HFF-Myc (cell line): ENCODE results near the gene LRMDA.

ENCODE experiments used
- DNase-seq: peaks from one replicate; pipeline ENCODE4 v3.0.0-alpha.2; 2011; ENCODE audit warnings: low read depth; ENCODE audit errors: extremely low read depth
- H3K4me3 ChIP-seq: replicated peaks from 2 replicates; pipeline ENCODE4 v1.5.1; 2011; ENCODE audit warnings: low read depth, mild to moderate bottlenecking, control low read depth, low read length
- TF ChIP-seq, protein P1 (sequence below): IDR thresholded peaks from 2 replicates; pipeline ENCODE4 v1.5.1; 2012; ENCODE audit warnings: mild to moderate bottlenecking, low read depth, low read length, control low read depth; ENCODE audit errors: missing control alignments

LRMDA gene

DNA sequence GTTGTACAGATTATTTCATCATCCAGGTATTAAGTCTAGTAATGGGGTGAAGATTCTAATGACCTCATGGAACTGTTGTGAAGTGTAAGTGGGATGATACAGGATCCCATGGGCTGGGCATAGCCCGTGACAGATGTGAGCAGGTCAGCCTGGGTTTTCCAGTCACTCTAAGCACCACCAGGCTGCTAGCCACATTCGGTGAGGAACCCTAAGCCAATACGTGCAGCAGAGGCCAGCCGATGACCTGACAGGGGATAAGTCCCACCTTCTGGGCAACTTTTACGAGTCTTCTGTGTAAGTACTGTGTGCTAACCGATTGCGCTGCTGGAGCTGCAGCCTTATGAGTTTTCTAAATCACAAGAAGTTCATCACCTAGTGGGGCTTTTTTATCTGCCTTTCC, 37.2 kb upstream of the LRMDA start:
- TF ChIP-seq, protein P1, sequence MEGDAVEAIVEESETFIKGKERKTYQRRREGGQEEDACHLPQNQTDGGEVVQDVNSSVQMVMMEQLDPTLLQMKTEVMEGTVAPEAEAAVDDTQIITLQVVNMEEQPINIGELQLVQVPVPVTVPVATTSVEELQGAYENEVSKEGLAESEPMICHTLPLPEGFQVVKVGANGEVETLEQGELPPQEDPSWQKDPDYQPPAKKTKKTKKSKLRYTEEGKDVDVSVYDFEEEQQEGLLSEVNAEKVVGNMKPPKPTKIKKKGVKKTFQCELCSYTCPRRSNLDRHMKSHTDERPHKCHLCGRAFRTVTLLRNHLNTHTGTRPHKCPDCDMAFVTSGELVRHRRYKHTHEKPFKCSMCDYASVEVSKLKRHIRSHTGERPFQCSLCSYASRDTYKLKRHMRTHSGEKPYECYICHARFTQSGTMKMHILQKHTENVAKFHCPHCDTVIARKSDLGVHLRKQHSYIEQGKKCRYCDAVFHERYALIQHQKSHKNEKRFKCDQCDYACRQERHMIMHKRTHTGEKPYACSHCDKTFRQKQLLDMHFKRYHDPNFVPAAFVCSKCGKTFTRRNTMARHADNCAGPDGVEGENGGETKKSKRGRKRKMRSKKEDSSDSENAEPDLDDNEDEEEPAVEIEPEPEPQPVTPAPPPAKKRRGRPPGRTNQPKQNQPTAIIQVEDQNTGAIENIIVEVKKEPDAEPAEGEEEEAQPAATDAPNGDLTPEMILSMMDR, result no peak
- H3K4me3 ChIP-seq, result no peak overlapping the region
- no peak for DNase-seq

DNA sequence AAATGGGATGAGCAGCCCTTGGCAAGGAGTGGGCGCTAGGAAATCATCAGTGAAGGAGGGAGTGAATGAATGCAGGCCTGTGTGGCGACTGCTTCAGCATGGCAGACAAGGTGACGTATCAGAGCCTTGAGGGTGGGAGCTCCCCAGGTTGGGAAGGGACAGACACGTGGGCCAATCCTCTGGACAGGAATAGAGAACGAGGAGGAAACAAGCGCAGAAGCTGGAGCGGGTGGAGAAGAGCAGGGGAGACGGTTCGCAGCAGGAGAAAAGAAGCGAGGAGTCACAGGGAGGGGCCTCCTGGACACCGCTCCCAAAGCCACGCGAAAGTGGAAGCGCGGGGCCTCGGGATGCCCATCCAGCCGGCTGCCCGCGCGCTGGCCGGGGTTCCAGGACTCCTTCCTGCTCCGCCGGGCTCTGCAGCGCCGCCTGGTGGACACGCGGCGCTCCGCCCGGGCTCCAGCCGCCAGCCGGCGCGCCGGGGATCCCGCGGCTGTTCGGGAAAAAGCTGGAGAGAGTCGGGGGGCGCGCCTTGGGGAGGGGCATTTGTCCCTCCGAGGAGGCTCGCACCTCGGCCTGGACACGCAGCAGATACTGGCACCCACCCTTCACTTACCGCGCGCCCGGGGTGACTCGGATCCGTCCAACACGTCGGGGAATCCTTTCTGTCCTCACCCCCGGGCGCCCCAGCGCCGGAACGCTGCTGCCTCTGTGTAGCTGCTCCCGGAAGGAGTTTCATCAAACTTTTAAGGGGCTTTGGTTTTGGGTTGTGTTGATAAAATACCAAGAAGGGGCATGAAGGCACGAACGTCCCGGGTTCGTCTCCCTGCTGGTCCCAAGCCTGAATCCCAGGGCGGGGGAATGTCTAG, 36.1 kb upstream of the LRMDA start:
- no peak for DNase-seq
- H3K4me3 ChIP-seq, result no peak overlapping the region
- TF ChIP-seq, protein P1, result peak; percentile 56

DNA sequence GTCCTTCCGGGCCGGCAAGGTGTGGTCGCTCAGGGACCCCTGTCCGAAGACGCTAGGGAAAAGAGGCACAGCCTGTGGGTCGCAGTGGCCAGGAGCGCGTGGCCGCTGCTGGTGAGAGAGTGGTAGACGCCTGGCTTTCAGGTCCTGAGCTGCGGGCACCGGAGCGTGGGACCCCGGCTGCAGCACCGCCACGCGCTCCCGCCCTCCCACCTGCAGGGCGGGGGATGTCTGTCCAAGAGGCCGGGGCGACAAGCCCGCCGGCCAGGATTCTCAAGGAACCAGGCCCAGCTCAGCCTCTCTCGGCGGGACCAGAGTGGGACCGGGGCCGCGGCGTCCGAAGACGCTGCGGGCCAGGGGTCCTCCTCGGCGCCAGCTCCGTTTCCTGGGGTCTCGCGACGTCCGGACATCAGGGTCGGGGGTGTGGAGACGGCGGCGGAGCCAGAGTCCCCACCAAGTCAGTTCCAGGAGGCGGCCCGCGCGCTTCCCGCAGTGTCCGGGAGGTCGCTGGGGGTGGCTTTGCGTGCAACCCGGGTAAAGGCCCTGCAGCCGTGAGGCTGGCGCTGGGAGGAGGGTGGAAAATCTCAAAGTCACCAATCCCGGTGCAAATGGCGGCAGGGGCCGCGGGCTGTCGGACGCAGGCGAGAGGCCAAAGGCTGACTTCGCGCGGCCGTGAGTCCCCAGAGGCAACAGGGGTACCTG, 35.3 kb upstream of the LRMDA start:
- DNase-seq, result no peak
- TF ChIP-seq, protein P1, result no peak
- no peak overlapping the region for H3K4me3 ChIP-seq

DNA sequence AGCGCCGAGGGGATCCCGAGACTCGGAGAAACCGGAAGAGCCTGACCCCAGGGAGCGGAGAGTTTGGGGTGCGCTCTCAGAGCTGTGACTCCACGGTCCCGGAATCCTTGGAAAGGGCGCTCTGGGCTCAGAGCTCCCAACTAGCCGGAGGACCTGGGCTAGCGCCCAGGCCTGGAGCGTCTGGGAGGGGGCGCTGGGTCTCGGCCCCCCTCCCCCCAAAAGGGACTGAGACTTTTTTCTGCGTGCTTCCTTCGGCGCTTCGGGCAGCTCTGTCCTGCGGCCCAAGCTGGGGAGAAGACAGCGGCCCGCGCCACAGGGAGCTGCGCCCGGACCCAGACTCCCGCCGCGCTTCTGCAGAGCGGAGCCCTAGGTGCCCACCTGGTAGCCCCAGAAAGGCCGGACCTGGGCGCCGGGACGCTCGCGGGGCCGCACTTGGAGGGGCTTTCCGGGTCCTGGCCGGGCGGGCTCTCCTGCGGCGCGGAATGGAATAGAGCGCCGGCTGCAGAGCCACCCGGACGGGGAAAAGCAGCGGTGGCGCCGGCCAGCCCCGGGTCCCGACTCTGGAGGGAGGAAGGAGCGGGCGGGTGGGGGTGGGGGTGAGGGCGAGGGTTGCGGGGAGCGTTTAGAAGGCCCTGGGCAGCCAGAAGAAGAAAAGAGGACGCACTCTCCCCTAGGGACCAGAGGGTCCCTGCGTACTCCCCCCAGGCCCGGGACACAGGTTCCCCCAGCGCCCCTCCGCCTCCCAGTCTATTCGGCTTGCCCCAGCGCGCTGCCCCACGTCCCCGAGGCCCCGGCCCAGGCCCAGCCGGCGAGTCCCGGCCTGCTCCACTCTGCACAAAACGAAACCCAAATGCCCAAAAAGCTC, 34.6 kb upstream of the LRMDA start:
- DNase-seq, result no peak
- TF ChIP-seq, protein P1, result no peak
- H3K4me3 ChIP-seq, result 0 out of 2 replicates have a peak overlapping the region, but pooled peaks have one; percentile 4

DNA sequence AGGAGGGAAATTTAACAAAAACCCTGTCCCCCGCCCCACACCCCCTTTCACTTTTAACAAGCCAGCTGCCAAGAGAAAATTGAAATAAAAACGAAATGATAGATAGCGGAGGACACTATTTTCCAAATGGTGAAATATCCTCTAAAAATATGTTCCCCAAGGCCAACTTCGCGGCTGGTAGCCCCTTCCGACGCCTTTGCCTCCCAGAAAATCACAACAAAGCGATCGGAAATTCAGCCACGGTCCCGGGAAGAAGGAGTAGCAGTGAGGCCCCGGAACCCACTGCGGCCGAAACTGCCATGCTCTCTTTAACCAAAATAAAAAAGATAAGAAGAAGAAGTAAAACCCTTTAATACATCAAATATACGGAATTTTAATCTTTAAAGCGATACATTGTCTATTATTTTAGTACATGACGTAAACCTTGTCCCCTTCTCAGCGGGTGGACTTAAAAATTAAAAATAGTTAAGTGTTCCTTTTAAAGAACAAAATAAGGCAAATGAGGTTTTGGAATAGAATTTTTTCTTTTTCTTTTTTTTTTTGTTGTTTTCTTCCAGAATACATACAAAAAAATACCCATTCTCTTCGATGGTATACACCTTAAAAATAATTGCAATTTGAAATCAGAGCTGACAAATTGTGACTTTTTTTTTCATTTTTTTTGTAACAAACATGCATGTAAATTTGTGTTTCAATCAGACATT, 33.8 kb upstream of the LRMDA start:
- no peak for DNase-seq
- TF ChIP-seq, protein P1, result no peak
- 0 out of 2 replicates have a peak overlapping the region, but pooled peaks have one; percentile 4 for H3K4me3 ChIP-seq

DNA sequence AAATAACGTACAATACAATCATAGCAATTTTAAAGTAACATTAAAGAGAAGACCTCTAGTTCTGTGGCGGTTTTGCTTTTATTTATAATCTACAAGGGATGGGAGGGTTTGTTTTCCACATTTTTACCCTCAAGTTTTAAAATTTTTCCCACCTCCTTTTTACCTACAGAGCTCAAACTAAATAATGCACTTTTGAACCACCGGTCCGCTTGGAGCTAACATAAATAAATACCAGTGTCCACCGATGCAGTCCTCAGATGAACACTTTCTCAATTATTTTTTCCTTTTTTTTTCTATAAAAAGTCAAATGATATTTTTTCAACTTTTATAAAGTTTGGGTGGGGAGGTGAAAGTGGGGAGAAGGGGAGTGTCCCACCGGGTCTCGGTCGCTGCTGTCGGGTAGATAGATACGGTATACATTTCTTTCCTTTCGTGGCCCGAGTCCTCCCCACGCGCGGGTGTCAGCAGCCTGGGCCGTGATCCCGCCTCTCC, 33.2 kb upstream of the LRMDA start:
- DNase-seq, result no peak
- H3K4me3 ChIP-seq, result peak overlapping the region; percentile 89
- TF ChIP-seq, protein P1, result no peak
